ENCODE measurements around the gene GLOD5.
"Not testable (repeated sequence)": the region's sequence is repeated elsewhere in the genome, so short reads cannot be mapped to it uniquely, and the experiment has no call there.

The GLOD5 gene

GRCh38 chrX:48794340-48794910 is 32.9 kb downstream of the GLOD5 start:
- no peak for DNase-seq (ENCODE audit: low spot score)

GRCh38 chrX:48794911-48795515 is 33.5 kb downstream of the GLOD5 start:
- no peak for DNase-seq (ENCODE audit: low spot score)

GRCh38 chrX:48798318-48798717 is 36.8 kb downstream of the GLOD5 start:
- no peak for DNase-seq (ENCODE audit: low spot score)

- no peak for DNase-seq (ENCODE audit: low spot score)
These were observed 39.2 kb downstream of the GLOD5 start for GRCh38 chrX:48800574-48801279.

GRCh38 chrX:48801280-48802088 is 39.9 kb downstream of the GLOD5 start, which contains the start of gene HDAC6:
TSS of gene HDAC6 (plus strand) at chrX:48802067. CDS start at chrX:48802693, 626 bp downstream.
- DNase-seq (ENCODE audit: low spot score): peak; percentile 99

- DNase-seq (ENCODE audit: low spot score): peak; percentile 35
These were observed 40.8 kb downstream of the GLOD5 start for GRCh38 chrX:48802089-48802904.

- DNase-seq (ENCODE audit: low spot score): no peak
These were observed 41.3 kb downstream of the GLOD5 start for GRCh38 chrX:48802905-48803200.

- no peak for DNase-seq (ENCODE audit: low spot score)
These were observed 44.5 kb downstream of the GLOD5 start for GRCh38 chrX:48806081-48806480.

- DNase-seq (ENCODE audit: low spot score): peak; percentile 18
These were observed 52.1 kb downstream of the GLOD5 start for GRCh38 chrX:48813644-48814043.

GRCh38 chrX:48814722-48815121 is 53.2 kb downstream of the GLOD5 start:
- no peak for DNase-seq (ENCODE audit: low spot score)

- DNase-seq (ENCODE audit: low spot score): no peak
These were observed 53.7 kb downstream of the GLOD5 start for GRCh38 chrX:48815266-48815665.

- DNase-seq (ENCODE audit: low spot score): no peak
These were observed 54.7 kb downstream of the GLOD5 start for GRCh38 chrX:48816014-48816810.

- DNase-seq (ENCODE audit: low spot score): no peak
These were observed 56.6 kb downstream of the GLOD5 start for GRCh38 chrX:48818098-48818497.

- DNase-seq (ENCODE audit: low spot score): no peak
These were observed 57.3 kb downstream of the GLOD5 start for GRCh38 chrX:48818866-48819265.

GRCh38 chrX:48819394-48819793 is 57.8 kb downstream of the GLOD5 start:
- DNase-seq (ENCODE audit: low spot score): not testable (repeated sequence)

GRCh38 chrX:48823053-48823452 is 61.5 kb downstream of the GLOD5 start:
- DNase-seq (ENCODE audit: low spot score): no peak

Data from Ammon's horn (tissue), 1 donor.